ENCODE measurements around the gene PCDHGC4.

DNA sequence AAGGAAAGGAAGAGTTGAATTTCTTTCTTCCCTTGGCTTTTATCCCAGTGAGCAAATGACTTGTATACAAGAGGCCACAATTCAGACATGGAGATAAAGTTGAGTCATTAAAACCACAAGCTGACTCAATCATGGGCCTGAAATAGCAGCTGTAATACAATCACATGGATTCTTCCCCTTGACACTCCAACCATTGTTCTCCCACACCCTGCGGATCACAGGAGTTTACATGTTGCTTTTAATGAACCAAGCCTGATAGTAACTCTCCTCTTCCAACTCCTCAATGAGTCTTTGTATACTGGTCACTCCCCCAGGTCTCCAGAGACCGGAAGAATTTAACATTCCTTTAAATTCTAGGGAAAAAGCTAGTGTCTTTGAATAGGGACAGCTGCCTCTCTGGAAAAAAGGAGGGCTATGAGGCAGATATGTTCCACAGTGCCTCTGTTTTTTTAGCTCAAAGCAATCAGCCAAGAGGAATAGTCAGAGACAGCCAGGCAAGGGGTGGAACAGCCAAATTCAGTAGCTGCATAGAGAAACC, 36.5 kb downstream of the PCDHGC4 start:
- TF ChIP-seq, protein P1, sequence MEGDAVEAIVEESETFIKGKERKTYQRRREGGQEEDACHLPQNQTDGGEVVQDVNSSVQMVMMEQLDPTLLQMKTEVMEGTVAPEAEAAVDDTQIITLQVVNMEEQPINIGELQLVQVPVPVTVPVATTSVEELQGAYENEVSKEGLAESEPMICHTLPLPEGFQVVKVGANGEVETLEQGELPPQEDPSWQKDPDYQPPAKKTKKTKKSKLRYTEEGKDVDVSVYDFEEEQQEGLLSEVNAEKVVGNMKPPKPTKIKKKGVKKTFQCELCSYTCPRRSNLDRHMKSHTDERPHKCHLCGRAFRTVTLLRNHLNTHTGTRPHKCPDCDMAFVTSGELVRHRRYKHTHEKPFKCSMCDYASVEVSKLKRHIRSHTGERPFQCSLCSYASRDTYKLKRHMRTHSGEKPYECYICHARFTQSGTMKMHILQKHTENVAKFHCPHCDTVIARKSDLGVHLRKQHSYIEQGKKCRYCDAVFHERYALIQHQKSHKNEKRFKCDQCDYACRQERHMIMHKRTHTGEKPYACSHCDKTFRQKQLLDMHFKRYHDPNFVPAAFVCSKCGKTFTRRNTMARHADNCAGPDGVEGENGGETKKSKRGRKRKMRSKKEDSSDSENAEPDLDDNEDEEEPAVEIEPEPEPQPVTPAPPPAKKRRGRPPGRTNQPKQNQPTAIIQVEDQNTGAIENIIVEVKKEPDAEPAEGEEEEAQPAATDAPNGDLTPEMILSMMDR (IDR thresholded peaks at IDR 0.05 in 4 of 5, conservative IDR thresholded peaks at IDR 0.05 in 1 of 5) = no peak
- TF ChIP-seq POLR2A (IDR thresholded peaks at IDR 0.05) = peak in 1 of 2 donors; percentile 38
